Epithelial cell of proximal tubule (primary cell): ENCODE data around the gene EXOC3L1. TPM values are rescaled to one million over a fixed set of nuclear protein-coding genes. Genes with fewer than 3 reads are reported as not detected.
A peak's percentile ranks its signal among the peaks of the same experiment; 100 is the strongest.

Experiments used
- DNase-seq: peaks from one replicate; pipeline ENCODE4 v3.0.0-alpha.2; 2011; ENCODE audit warnings: low read depth
- H3K4me3 ChIP-seq: 2 replicates; pipeline ENCODE4 v1.5.1; 2011; ENCODE audit warnings: low read depth, mild to moderate bottlenecking, low read length
- total RNA-seq: library from RNA; depleted of rRNA; stranded (reverse); fragments of >200 nt; gene quantifications from 2 replicates; pipeline ENCODE4 v1.2.3, GENCODE V29; 2015
- TF ChIP-seq, protein P1 (sequence below): conservative IDR thresholded peaks from 2 replicates; pipeline ENCODE4 v1.5.1; 2012; ENCODE audit warnings: low read depth, mild to moderate bottlenecking, low read length

EXOC3L1 gene
- total RNA-seq, 1 donor from 2014 or later, result 1.2 TPM

DNA sequence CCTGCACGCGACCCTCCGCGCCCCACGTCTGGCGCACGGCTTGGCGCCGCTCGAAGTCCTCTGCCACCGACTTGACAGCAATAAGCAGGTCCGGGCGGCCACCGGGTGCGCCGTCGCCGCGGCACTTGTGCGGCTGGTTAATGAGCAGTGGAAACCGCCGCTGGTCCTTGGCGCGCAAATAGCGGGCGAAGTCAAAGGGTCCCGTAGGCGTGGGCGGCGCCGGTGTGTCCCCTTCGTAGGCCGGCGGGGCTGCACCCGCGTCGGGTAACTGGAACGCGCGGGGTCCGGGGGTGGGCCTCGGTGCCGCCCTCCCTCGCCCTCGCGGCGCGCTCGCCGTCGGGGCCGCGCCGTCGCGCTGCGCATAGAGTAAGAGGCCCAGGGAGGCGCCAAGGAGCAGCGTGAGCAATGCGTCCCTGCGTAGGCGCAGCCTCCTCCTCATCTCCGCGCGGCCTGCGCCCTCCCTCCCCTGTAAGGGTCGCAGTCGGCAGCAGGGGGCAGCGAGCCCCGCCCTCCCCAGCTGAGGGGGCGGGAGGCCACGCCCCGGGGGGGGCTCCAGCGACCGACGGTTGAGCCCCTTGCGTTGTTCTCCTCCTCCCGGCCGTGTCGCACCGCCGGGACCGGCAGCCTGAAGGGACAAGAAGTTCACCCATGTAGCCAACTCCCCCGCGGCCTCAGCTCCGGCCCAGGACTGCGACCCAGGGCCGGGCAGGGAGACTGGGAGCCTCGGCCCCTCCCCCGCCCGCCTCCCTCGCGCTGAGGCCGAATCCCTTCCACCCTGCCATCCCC is 39.7 kb downstream of the EXOC3L1 start:
- DNase-seq, result no peak
- peak overlapping the region; percentile 64 for H3K4me3 ChIP-seq
- TF ChIP-seq, protein P1, sequence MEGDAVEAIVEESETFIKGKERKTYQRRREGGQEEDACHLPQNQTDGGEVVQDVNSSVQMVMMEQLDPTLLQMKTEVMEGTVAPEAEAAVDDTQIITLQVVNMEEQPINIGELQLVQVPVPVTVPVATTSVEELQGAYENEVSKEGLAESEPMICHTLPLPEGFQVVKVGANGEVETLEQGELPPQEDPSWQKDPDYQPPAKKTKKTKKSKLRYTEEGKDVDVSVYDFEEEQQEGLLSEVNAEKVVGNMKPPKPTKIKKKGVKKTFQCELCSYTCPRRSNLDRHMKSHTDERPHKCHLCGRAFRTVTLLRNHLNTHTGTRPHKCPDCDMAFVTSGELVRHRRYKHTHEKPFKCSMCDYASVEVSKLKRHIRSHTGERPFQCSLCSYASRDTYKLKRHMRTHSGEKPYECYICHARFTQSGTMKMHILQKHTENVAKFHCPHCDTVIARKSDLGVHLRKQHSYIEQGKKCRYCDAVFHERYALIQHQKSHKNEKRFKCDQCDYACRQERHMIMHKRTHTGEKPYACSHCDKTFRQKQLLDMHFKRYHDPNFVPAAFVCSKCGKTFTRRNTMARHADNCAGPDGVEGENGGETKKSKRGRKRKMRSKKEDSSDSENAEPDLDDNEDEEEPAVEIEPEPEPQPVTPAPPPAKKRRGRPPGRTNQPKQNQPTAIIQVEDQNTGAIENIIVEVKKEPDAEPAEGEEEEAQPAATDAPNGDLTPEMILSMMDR, result no peak

DNA sequence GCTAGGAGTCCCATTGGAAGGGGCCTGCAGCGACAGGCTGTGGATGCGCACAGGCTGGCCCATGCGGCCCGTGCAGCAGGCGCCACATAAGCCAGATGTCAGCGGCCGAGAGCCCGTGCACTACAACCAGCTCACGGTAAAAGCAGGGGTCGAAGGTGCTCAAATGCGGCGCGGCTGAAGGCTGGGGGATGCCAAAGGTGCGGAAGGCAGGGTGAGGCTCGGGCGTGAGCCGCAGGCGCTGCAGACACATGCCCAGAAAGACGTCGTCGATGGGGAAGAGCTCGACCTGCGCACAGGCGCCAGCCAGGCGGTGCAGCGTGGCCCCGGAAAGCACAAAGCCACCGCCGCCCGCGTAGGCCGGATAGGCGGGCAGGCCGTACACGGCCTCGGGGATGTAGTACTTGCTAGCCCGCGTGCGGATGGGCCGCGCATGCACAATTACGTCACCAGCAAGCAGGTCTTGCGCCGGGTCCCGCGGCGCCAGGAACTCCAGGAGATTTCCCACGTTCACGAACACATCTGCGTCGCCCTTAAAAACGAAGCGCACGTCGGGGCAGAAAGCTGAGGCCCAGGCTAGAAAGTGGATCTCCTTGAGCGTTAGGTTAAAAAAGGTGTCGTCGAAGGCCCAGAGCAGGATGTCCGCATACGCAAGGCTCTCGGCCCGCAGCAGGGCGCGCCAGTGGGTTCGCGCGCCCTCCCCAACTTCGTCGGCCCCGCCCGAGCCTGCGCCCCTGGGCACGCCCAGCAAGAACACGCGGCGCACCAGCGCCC is 40.5 kb downstream of the EXOC3L1 start:
- H3K4me3 ChIP-seq, result no peak overlapping the region
- no peak for DNase-seq
- TF ChIP-seq, protein P1, result no peak

DNA sequence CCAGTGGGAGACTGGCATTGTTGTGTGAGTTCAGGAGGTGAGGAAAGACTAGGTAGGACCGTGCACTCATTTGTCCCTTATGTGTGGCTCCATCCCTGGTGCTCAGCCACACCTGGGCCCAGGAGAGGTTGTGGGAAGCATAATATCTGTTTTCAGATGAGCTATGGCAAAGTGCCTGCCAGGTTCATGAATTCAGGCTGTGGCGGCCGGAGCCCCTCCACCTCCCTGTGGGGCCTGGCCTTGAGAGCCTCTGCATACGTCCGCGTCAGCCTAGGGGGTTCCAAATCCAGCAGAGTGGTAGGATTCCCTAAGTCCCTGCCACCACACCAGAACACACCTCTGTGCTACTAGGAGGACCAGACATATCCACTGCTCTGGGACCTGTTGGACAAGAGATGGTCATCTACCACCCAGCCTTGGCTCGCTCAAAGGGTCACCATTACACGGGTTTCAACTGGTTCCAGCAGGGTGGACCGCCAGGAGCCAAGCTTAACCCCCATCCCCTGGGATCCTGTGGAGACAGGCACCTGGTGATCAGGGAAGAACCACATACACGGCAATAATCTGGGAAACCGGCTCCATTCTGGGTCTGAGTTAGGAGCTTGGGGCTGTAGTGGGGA is 41.2 kb downstream of the EXOC3L1 start:
- TF ChIP-seq, protein P1, result no peak
- H3K4me3 ChIP-seq, result no peak overlapping the region
- DNase-seq, result no peak

DNA sequence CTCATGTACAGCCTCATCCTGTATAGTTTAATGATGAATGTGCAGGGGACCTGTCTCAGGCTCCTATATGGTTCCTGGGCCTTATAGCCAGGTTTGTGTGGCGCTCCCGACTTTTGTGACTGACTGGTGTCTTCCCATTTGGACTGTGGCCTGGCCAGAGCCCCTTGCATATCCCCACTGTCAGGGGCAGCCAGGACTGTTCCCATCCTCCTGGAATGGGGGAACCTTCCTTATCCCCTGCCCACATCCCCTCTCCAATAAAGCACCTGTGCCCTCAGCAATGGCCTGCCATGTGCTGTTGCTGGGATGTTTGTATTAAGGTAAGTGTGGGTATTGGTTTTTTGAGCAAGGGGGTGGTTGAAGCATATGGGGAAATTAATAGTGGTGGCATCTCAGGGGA is 41.7 kb downstream of the EXOC3L1 start:
- TF ChIP-seq, protein P1, result no peak
- no peak overlapping the region for H3K4me3 ChIP-seq
- no peak for DNase-seq

DNA sequence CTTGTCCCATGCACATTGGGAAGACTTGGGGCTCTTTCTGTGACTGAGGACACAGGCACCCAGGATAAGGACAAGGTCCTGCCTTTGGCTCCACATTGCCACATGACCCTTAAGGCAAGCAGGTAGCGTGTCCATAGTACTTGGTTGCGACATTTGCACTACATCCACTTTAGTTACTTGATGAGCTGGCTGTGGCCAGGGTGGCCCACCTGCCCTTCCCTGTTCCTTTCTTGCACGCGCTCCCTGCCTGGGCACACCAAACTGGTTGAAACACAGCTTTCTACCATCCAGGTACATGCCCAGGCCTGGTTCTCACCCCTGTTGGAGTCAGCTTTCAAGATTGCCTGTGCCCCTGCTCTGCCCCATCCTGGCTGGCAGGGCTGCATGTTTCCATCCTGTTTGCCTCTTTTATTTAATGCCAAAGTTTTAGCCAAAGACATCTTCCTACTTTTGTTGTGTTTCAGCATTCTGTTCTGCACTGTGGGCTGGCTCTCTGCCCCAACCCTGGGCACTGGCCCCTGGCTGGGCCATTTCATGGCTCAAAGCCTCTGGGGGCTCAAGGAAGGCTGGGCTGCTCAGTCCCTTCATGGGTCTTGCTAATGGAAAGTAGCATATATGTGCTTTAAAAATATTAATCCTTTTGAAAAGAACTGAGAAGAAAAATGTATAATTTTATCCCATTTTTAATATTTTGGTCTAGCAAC is 42.3 kb downstream of the EXOC3L1 start:
- TF ChIP-seq, protein P1, result no peak
- H3K4me3 ChIP-seq, result no peak overlapping the region
- DNase-seq, result no peak

DNA sequence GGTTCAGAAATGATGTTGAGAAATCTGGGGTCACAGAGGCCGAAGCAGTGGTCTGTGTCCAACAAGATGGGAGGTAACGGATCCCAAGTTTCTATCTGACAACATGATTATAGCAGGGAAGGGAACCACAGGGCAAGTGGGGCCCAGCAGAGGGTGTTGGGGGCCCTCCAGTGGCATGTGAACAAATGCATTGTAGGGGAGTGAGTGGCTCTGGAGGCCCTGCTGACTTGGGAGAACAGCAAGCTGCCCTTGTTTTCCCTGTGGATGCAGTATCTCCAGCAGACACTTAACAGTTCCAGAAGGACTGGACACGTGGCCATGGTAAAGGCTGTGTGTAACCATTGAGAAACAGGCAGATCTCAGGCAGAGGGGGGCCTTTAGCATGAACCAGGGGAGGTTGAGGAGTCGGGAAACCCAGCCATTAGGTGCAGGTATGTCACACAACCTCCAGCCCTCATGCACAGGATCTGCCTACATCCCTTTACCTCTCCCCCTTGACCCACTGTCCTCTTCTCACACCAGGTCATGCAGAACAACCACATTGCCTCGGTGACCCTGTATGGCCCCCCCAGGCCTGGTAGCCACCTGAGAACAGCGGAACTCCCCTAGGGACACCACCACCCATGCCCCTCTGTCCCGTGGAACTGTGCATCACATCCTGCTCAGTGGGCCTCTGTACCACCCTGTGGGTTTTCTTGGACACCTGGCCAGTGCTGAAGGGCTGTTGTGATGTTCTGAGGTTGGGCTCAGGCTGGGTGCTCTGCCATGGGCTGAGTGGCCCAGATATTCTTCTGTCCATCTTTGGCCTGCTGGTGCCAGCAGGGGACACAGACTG is 43.2 kb downstream of the EXOC3L1 start:
- TF ChIP-seq, protein P1, result peak; percentile 21
- no peak for DNase-seq
- H3K4me3 ChIP-seq, result no peak overlapping the region
